Neuronal stem cell (in vitro differentiated cells): ENCODE measurements around the gene RNF213.

ENCODE experiments used
- DNase-seq: peaks from one replicate; pipeline ENCODE4 v3.0.0-alpha.2; 2013; ENCODE audit warnings: low spot score
- H2AFZ ChIP-seq: one replicate; pipeline ENCODE4 v1.6.1; 2013; ENCODE audit warnings: mild to moderate bottlenecking, low read length, inconsistent platforms
- H2AK5ac ChIP-seq: 2 replicates; pipeline ENCODE4 v1.6.1; 2013; ENCODE audit warnings: low read depth, mild to moderate bottlenecking, inconsistent platforms, low read length, moderate library complexity, mixed read lengths
- H2BK120ac ChIP-seq: 2 replicates; pipeline ENCODE4 v1.6.1; 2013; ENCODE audit warnings: low read depth, mild to moderate bottlenecking, inconsistent platforms, low read length, moderate library complexity, mixed read lengths
- H2BK12ac ChIP-seq: one replicate; pipeline ENCODE4 v1.6.1; 2013; ENCODE audit warnings: low read length, inconsistent platforms
- H2BK15ac ChIP-seq: 2 replicates; pipeline ENCODE4 v1.6.1; 2013; ENCODE audit warnings: mild to moderate bottlenecking, low read length, inconsistent platforms, mixed read lengths
- H2BK5ac ChIP-seq: one replicate; pipeline ENCODE4 v1.6.1; 2013; ENCODE audit warnings: inconsistent platforms, mild to moderate bottlenecking, low read length, moderate library complexity
- H3K14ac ChIP-seq: one replicate; pipeline ENCODE4 v1.6.1; 2013; ENCODE audit warnings: low read length, inconsistent platforms
- H3K18ac ChIP-seq: 2 replicates; pipeline ENCODE4 v1.6.1; 2013; ENCODE audit warnings: low read length, inconsistent platforms
- H3K23ac ChIP-seq: 2 replicates; pipeline ENCODE4 v1.6.1; 2013; ENCODE audit warnings: low read depth, mild to moderate bottlenecking, mixed read lengths, low read length, inconsistent platforms; ENCODE audit not compliant: poor library complexity
- H3K27ac ChIP-seq: replicated peaks from 3 replicates; pipeline ENCODE4 v1.5.1; 2013; ENCODE audit warnings: low read length, inconsistent platforms
- H3K27me3 ChIP-seq, 3 experiments: 2 replicates each; pipeline ENCODE4 v1.6.1; 2013; ENCODE audit warnings: low read length in 3 of 3, mild to moderate bottlenecking in 2 of 3, inconsistent platforms in 1 of 3, low read depth in 1 of 3, mixed read lengths in 1 of 3, moderate library complexity in 1 of 3; ENCODE audit not compliant: control insufficient read depth in 3 of 3, insufficient read depth in 3 of 3
- H3K36me3 ChIP-seq, 2 donors: replicated peaks in 1 of 2; 2 replicates each; pipeline ENCODE4 v1.6.1; 2013; ENCODE audit warnings: low read length in 2 of 2; ENCODE audit not compliant: control insufficient read depth in 2 of 2, insufficient read depth in 2 of 2
- H3K4ac ChIP-seq: 2 replicates; pipeline ENCODE4 v1.6.1; 2013; ENCODE audit warnings: inconsistent platforms, mild to moderate bottlenecking, low read length, moderate library complexity
- H3K4me1 ChIP-seq, 2 donors: 1 replicate in 1 of 2; 2 replicates in 1 of 2; pipeline ENCODE4 v1.6.1; 2013; ENCODE audit warnings: low read length in 2 of 2, low read depth in 1 of 2; ENCODE audit not compliant: control insufficient read depth in 2 of 2, insufficient read depth in 1 of 2
- H3K4me2 ChIP-seq: one replicate; pipeline ENCODE4 v1.6.1; 2013; ENCODE audit warnings: mild to moderate bottlenecking, low read length, inconsistent platforms; ENCODE audit not compliant: insufficient read depth, poor library complexity, severe bottlenecking
- H3K4me3 ChIP-seq, 2 donors: 2 replicates each; pipeline ENCODE4 v1.5.1; 2013; ENCODE audit warnings: low read length in 2 of 2, mild to moderate bottlenecking in 2 of 2, inconsistent platforms in 1 of 2, moderate library complexity in 1 of 2
- H3K79me1 ChIP-seq: one replicate; pipeline ENCODE4 v1.6.1; 2013; ENCODE audit warnings: low read depth, mild to moderate bottlenecking, inconsistent platforms, low read length, moderate library complexity
- H3K9ac ChIP-seq: one replicate; pipeline ENCODE4 v1.6.1; 2013; ENCODE audit warnings: mild to moderate bottlenecking, low read depth, low read length, inconsistent platforms; ENCODE audit not compliant: poor library complexity
- H3K9me3 ChIP-seq, 2 donors: replicated peaks in 1 of 2; 2 replicates each; pipeline versions ENCODE3 to v1.6.1; 2013; ENCODE audit warnings: low read length in 2 of 2, mild to moderate bottlenecking in 2 of 2, inconsistent platforms in 1 of 2, low read depth in 1 of 2, mixed read lengths in 1 of 2, moderate library complexity in 1 of 2; ENCODE audit not compliant: control insufficient read depth in 2 of 2, insufficient read depth in 1 of 2
- H4K8ac ChIP-seq: one replicate; pipeline ENCODE4 v1.6.1; 2013; ENCODE audit warnings: low read depth, mild to moderate bottlenecking, inconsistent platforms, low read length, moderate library complexity
- H4K91ac ChIP-seq: one replicate; pipeline ENCODE4 v1.6.1; 2013; ENCODE audit warnings: low read length, low read depth, mild to moderate bottlenecking, inconsistent platforms; ENCODE audit not compliant: poor library complexity
- WGBS, 2 donors: extraction: QIAGEN DNeasy Blood & Tissue Kit; methylation state at CpG; one replicate each; pipeline ENCODE4 v1.1.7; 2013; ENCODE audit warnings: missing lambda C conversion rate in 2 of 2, mixed read lengths in 1 of 2; ENCODE audit not compliant: insufficient read length in 2 of 2, insufficient replicate concordance in 1 of 2; ENCODE audit errors: extremely low coverage in 2 of 2; 5-methylcytosine and 5-hydroxymethylcytosine counted together

The RNF213 gene

GRCh38 chr17:80388601-80389000 is 127.9 kb downstream of the RNF213 start:
- H2AFZ ChIP-seq = no peak overlapping the region
- H3K4ac ChIP-seq = no peak overlapping the region
- no peak overlapping the region for H3K23ac ChIP-seq
- H3K9ac ChIP-seq = no peak overlapping the region
- no peaks in the 10 kb centered on the region for H3K9me3 ChIP-seq
- H4K91ac ChIP-seq = no peak overlapping the region
- H2BK12ac ChIP-seq = no peak overlapping the region
- H2BK5ac ChIP-seq = no peak overlapping the region
- H2BK15ac ChIP-seq = no peak overlapping the region
- no peak overlapping the region for H3K4me2 ChIP-seq
- no peak overlapping the region for H2BK120ac ChIP-seq
- no peak overlapping the region for H3K18ac ChIP-seq
- peaks cover 27 to 89% of the 10 kb centered on the region in 2 donors for H3K36me3 ChIP-seq
- H3K14ac ChIP-seq = no peak overlapping the region
- H2AK5ac ChIP-seq = no peak overlapping the region
- H3K4me3 ChIP-seq = no peak overlapping the region
- no peaks in the 10 kb centered on the region for H3K79me1 ChIP-seq
- H3K27me3 ChIP-seq = no peaks in the 10 kb centered on the region
- DNase-seq = no peak
- WGBS, 2 donors = no CpG with 5 or more reads among the region's 10 CpGs
- H3K4me1 ChIP-seq = no peaks in the 10 kb centered on the region
- H4K8ac ChIP-seq = no peak overlapping the region
- H3K27ac ChIP-seq = no peak overlapping the region

- DNase-seq = no peak
- Histone ChIP-seq H3K79me1 (no peaks in the 10 kb centered on the region), H3K4me3 (no peak overlapping the region), H2BK12ac (no peak overlapping the region), H2AFZ (no peak overlapping the region), H4K8ac (no peak overlapping the region), H3K9me3 (no peaks in the 10 kb centered on the region), H2AK5ac (no peak overlapping the region), H3K27me3 (no peaks in the 10 kb centered on the region), H2BK15ac (no peak overlapping the region), H2BK5ac (no peak overlapping the region), H3K23ac (no peak overlapping the region), H3K4me1 (no peaks in the 10 kb centered on the region), H4K91ac (no peak overlapping the region), H3K18ac (no peak overlapping the region), H3K4me2 (no peak overlapping the region), H2BK120ac (no peak overlapping the region), H3K14ac (no peak overlapping the region), H3K4ac (no peak overlapping the region), H3K27ac (no peak overlapping the region), H3K36me3 (peaks cover 24 to 88% of the 10 kb centered on the region in 2 donors), H3K9ac (no peak overlapping the region)
- WGBS, 2 donors = no CpG with 5 or more reads among the region's 22 CpGs
Observed at GRCh38 chr17:80389011-80389995, 128.7 kb downstream of the RNF213 start.

- Histone ChIP-seq H2AK5ac (no peak overlapping the region), H3K27me3 (no peaks in the 10 kb centered on the region), H4K8ac (no peak overlapping the region), H3K23ac (no peak overlapping the region), H3K9me3 (no peaks in the 10 kb centered on the region), H3K9ac (no peak overlapping the region), H3K36me3 (peaks cover 8 to 50% of the 10 kb centered on the region in 2 donors), H3K18ac (no peak overlapping the region), H3K27ac (no peak overlapping the region), H2BK5ac (no peak overlapping the region), H3K4me2 (no peak overlapping the region), H2BK12ac (no peak overlapping the region), H4K91ac (no peak overlapping the region), H3K4me1 (no peaks in the 10 kb centered on the region), H3K4ac (no peak overlapping the region), H2BK120ac (no peak overlapping the region), H3K79me1 (no peaks in the 10 kb centered on the region), H3K4me3 (no peak overlapping the region), H2AFZ (no peak overlapping the region), H2BK15ac (no peak overlapping the region), H3K14ac (no peak overlapping the region)
- DNase-seq = no peak
- no CpG with 5 or more reads among the region's 15 CpGs for WGBS, 2 donors
Observed at GRCh38 chr17:80393241-80393890, 132.7 kb downstream of the RNF213 start.

- Histone ChIP-seq H2AFZ (no peak overlapping the region), H3K9me3 (no peaks in the 10 kb centered on the region), H3K4me3 (no peak overlapping the region), H3K36me3 (peaks cover 8 to 44% of the 10 kb centered on the region in 2 donors), H2BK120ac (no peak overlapping the region), H3K4me2 (no peak overlapping the region), H3K18ac (no peak overlapping the region), H3K14ac (no peak overlapping the region), H3K4ac (no peak overlapping the region), H2AK5ac (no peak overlapping the region), H3K27me3 (no peaks in the 10 kb centered on the region), H2BK15ac (no peak overlapping the region), H2BK5ac (no peak overlapping the region), H4K91ac (no peak overlapping the region), H3K79me1 (no peaks in the 10 kb centered on the region), H3K23ac (no peak overlapping the region), H2BK12ac (no peak overlapping the region), H3K4me1 (no peaks in the 10 kb centered on the region), H4K8ac (no peak overlapping the region), H3K9ac (no peak overlapping the region), H3K27ac (no peak overlapping the region)
- no CpG with 5 or more reads among the region's 4 CpGs for WGBS, 2 donors
- DNase-seq = no peak
Observed at GRCh38 chr17:80393961-80394360, 133.3 kb downstream of the RNF213 start.
